Left ventricle myocardium inferior (tissue), 1 donor: ENCODE data around the gene TSPAN31. TPM values are rescaled to one million over a fixed set of nuclear protein-coding genes. Genes with fewer than 3 reads are reported as not detected.

Source experiments
- DNase-seq: peaks from one replicate; pipeline ENCODE4 v3.0.0-alpha.2; 2020
- H3K27ac ChIP-seq: fragments of 200-600 bp; replicated peaks from 2 replicates; pipeline ENCODE4 v1.8.0; 2021
- H3K27me3 ChIP-seq: fragments of 200-600 bp; 2 replicates; pipeline ENCODE4 v1.8.0; 2021; ENCODE audit warnings: low read depth
- H3K36me3 ChIP-seq: fragments of 200-600 bp; 2 replicates; pipeline ENCODE4 v1.8.0; 2021
- H3K4me1 ChIP-seq: fragments of 200-600 bp; 2 replicates; pipeline ENCODE4 v1.8.0; 2021
- H3K4me3 ChIP-seq: fragments of 200-600 bp; 2 replicates; pipeline ENCODE4 v1.8.0; 2021; ENCODE audit warnings: mild to moderate bottlenecking, moderate library complexity
- H3K9me3 ChIP-seq: fragments of 200-600 bp; replicated peaks from 2 replicates; pipeline ENCODE4 v1.8.0; 2021
- intact Hi-C: fragments of 100-400 bp; cut with micrococcal nuclease; formaldehyde crosslinking; loops from one replicate; pipeline ENCODE4 v1.11.0; 2022
- total RNA-seq: library from RNA; stranded (reverse); fragmentation: NEBNext Ultra II Directional; extraction: Animal tissue kit (Norgen Biotek cat#: 25700); gene quantifications from one replicate; pipeline ENCODE4 v1.2.1, GENCODE V29; 2021
- TF ChIP-seq, protein P1 (sequence below): fragments of 200-600 bp; IDR thresholded peaks from 2 replicates; pipeline ENCODE4 v1.8.0; 2021; ENCODE audit warnings: antibody characterized with exemption, mild to moderate bottlenecking, borderline replicate concordance
- donor health status: DM: no; HTN: yes; CAD: no; lungs with severe emphysema.

TSPAN31 gene
- total RNA-seq, 1 donor from 2014 or later, result 27.2 TPM

DNA sequence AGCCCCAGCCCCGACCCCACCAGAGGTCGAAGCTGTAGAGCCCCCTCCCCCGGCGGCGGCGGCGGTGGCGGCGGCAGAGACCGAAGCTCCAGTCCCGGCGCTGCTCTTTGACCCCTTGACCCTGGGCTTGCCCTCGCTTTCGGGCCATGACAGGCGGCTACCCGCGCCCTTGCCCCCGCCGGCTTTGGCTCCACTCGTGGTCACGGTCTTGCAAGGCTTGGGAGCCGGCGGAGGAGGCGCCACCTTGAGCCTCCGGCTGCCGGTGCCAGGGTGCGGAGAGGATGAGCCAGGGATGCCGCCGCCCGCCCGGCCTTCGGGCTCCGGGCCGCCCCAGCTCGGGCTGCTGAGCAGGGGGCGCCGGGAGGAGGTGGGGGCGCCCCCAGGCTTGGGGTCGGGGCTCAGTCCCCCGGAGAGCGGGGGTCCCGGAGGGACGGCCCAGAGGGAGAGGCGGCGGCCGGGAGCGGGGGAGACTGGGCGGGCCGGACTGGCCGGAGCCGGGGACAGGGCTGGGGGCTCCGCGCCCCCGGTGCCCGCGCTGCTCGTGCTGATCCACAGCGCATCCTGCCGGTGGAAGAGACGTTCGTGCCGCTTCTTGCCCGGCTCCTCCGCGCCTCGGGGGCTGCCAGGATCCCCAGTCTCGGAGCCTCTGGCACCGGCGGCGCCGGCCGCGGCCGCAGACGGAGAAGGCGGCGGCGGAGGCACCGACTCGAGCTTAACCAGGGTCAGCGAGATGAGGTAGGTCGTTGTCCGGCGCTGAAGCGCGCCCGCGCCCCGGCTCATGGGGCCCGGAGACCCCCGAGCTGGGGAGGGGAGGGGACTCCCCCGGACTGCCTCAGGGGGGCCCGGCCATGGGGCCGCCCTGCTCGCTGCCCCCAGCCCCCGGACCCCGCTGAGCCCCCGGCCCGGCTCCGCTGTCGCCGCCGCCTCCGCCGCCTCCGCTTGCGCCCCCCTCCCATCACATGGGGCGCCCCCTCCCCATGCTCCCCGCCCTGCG is 7.1 kb upstream of the TSPAN31 start:
- TF ChIP-seq, protein P1, sequence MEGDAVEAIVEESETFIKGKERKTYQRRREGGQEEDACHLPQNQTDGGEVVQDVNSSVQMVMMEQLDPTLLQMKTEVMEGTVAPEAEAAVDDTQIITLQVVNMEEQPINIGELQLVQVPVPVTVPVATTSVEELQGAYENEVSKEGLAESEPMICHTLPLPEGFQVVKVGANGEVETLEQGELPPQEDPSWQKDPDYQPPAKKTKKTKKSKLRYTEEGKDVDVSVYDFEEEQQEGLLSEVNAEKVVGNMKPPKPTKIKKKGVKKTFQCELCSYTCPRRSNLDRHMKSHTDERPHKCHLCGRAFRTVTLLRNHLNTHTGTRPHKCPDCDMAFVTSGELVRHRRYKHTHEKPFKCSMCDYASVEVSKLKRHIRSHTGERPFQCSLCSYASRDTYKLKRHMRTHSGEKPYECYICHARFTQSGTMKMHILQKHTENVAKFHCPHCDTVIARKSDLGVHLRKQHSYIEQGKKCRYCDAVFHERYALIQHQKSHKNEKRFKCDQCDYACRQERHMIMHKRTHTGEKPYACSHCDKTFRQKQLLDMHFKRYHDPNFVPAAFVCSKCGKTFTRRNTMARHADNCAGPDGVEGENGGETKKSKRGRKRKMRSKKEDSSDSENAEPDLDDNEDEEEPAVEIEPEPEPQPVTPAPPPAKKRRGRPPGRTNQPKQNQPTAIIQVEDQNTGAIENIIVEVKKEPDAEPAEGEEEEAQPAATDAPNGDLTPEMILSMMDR, result peak; percentile 39
- Histone ChIP-seq H3K36me3 (no peaks in the 10 kb centered on the region), H3K4me3 (peak overlapping the region; percentile 68), H3K4me1 (peaks cover 47% of the 10 kb centered on the region), H3K27ac (peak overlapping the region; percentile 77), H3K27me3 (peaks cover 98% of the 10 kb centered on the region), H3K9me3 (no peaks in the 10 kb centered on the region)
- intact Hi-C loops, result no loop called here
- DNase-seq, result no peak

DNA sequence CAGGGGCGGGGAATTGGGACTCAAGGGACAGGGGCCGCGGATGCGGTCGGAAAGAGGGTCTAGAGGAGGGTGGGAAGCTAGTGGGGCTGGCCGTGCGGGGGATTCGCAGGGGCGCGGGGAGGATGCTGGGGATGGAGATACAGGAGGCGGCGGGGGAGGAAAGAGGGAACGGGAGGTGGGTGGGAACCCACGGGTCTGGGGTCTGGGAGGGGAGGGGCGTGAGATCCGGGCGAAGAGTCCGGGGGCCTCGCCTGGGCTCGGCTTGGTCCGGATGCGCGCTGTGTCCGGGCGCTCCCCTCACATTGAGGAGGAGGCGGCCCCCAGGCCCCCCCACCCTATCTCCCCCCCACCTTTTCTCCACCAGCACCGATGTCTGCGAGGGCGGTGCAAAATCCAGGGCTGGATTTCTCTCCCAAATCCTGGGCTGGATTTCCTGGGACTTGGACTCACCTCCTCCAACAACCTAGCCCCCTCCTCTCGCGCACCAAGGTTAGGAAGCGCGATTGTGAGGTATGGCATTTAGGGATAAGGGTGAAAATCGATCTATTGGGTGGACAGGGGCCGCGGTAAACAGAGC is 6.1 kb upstream of the TSPAN31 start, which contains the start of gene AGAP2:
Gene AGAP2, minus strand, starts transcription at position 82 of the 577 bp plus-strand sequence. CDS start 496 bp downstream, outside the sequence.
- Histone ChIP-seq H3K27me3 (peaks cover 89% of the 10 kb centered on the region), H3K27ac (peak within 1 kb of the TSS; percentile 77), H3K4me3 (peak within 1 kb of the TSS; percentile 68), H3K4me1 (peaks cover 47% of the 10 kb centered on the region), H3K36me3 (no peaks in the 10 kb centered on the region), H3K9me3 (no peaks in the 10 kb centered on the region)
- TF ChIP-seq, protein P1, result no peak
- intact Hi-C loops, result no loop called here
- DNase-seq, result no peak

DNA sequence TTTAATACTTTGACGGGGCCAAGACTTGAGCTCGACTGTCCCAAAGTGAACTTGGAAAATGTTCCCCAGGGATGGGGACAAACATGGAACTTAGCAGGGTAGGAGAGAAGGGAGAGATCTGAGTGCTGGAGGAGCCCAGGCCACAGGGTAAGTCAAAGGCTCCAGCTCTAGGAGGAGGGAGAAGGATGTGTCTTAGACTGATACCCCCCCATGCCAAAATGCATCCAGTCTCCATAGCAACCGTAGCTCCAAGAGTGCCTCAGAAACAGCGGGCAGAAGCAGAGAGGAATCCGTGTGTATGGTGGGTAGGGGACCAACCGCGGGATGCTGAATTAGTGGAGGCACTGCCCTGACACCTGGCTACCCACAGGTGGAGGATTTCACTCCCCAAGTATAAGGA is 5.5 kb upstream of the TSPAN31 start:
- Histone ChIP-seq H3K27ac (peak overlapping the region; percentile 77), H3K4me3 (peak overlapping the region; percentile 68), H3K9me3 (no peaks in the 10 kb centered on the region), H3K4me1 (peaks cover 50% of the 10 kb centered on the region), H3K36me3 (no peaks in the 10 kb centered on the region), H3K27me3 (peaks cover 82% of the 10 kb centered on the region)
- TF ChIP-seq, protein P1, result no peak
- no peak for DNase-seq
- intact Hi-C loops, result no loop called here

DNA sequence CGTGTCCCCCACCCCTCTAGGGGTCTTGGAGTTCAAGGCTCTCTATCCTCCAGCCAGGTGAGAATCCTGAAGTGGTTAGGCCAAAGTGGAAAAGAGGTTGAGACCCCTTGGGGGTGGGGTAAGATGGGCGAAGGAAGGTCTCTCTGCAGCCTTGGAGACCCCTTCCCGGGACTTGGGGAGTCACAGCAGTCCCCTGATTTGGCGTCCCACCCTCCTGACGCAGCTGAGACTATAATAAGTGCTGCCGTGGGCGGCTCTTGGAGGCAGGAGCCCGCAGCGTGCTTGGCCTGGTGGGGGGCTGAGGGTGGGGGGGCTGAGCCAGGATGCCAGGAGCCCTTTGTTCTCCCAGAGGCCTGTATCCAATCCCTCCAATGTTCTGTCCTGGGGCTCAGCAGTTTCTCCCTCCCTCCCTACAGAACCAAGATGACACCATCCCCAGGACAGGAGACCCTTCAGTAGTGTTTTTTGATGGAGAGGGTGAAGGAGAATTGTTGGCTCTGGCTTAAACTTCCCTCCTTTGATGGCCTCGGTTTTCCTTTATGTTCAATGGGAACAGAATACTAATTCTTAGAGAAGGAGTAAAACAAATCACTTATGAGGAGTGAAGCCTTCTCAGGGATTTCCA is 4.8 kb upstream of the TSPAN31 start:
- peak overlapping the region; percentile 77 for H3K27ac ChIP-seq
- no peaks in the 10 kb centered on the region for H3K9me3 ChIP-seq
- H3K27me3 ChIP-seq, result peaks cover 76% of the 10 kb centered on the region
- no peak for DNase-seq
- intact Hi-C loops, result no loop called here
- peaks cover 55% of the 10 kb centered on the region for H3K4me1 ChIP-seq
- H3K4me3 ChIP-seq, result peak overlapping the region; percentile 68
- no peaks in the 10 kb centered on the region for H3K36me3 ChIP-seq
- TF ChIP-seq, protein P1, result no peak

DNA sequence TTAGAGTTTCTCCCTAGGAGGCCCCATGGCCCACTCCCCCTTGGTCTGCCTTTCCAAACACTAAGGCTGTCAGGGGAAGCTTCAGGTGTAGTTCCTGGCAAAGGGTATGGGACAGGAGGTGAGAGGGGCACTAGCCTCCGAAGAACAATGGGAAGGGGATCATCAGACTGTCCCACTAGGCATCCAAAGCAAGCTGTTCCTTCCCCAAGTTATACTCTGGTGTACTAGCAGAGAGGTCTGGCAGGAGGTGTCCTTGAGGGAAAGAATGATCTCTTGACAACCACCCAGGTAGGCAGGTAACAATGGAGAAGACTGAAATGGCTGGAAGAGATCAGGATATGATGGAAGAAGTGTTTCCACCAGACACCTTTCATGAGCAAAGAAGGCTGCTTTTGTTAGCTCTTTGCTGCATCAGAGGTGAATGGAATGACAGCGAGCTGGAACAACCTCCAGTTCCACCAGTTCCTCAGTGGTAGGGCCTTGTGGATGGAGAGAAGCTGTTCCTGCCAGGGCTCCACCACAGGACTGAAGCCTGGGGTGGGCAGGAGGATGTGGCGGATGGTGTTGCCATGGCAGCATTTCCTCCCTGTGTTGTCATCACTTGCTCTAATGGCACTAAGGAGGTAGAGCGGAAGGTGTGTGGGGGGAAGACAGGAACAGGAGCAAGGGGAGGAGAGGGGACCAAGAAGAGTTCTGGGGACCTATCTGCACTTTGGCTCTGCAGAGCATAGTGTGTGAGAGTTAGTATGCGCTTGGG is 4.0 kb upstream of the TSPAN31 start:
- Histone ChIP-seq H3K36me3 (no peaks in the 10 kb centered on the region), H3K9me3 (no peaks in the 10 kb centered on the region), H3K27me3 (peaks cover 68% of the 10 kb centered on the region), H3K27ac (peak overlapping the region; percentile 77), H3K4me3 (peak overlapping the region; percentile 68), H3K4me1 (peaks cover 55% of the 10 kb centered on the region)
- intact Hi-C loops, result no loop called here
- TF ChIP-seq, protein P1, result no peak
- no peak for DNase-seq
